Panc1 (cell line): ENCODE results near the gene TMEM63C.

Source experiments
- CTCF ChIP-seq: fragments of 450-650 bp; IDR thresholded peaks from 2 replicates; pipeline ENCODE4 v1.5.1; 2017; ENCODE audit warnings: mild to moderate bottlenecking
- POLR2AphosphoS5 ChIP-seq: IDR thresholded peaks from 2 replicates; pipeline ENCODE4 v1.6.1; 2012; ENCODE audit warnings: mild to moderate bottlenecking, low read depth, low read length, moderate library complexity
- REST ChIP-seq, 2 experiments: IDR thresholded peaks; 2 replicates each; pipeline ENCODE4 v1.6.1; 2011 to 2012; ENCODE audit warnings: low read depth in 2 of 2, control low read depth in 1 of 2, low read length in 1 of 2, mild to moderate bottlenecking in 1 of 2, moderate library complexity in 1 of 2; ENCODE audit not compliant: insufficient read depth in 1 of 2
- SIN3A ChIP-seq: IDR thresholded peaks from 2 replicates; pipeline ENCODE4 v1.6.1; 2012; ENCODE audit warnings: low read depth, mild to moderate bottlenecking, low read length, moderate library complexity, borderline replicate concordance; ENCODE audit not compliant: insufficient read depth

GRCh38 chr14:77305696-77306095, 124.1 kb downstream of the TMEM63C start:
- no peak for TF ChIP-seq CTCF
- TF ChIP-seq REST (IDR thresholded peaks at IDR 0.05; ENCODE audit: insufficient read depth in 1 of 2, low read depth in 2 of 2, low read length in 1 of 2): no peak
- no peak for TF ChIP-seq POLR2AphosphoS5
- TF ChIP-seq SIN3A: no peak
